PC-3 (cell line): ENCODE measurements around the gene WIPF3.

Experiments used
- EZH2 ChIP-seq: fragments of 300-600 bp; sonication (generic); IDR thresholded peaks from one replicate; pipeline ENCODE4 v1.6.1; 2017; ENCODE audit warnings: antibody characterized with exemption, mild to moderate bottlenecking, low read length; ENCODE audit not compliant: unreplicated experiment
- EZH2phosphoT487 ChIP-seq: fragments of 300-600 bp; sonication (generic); IDR thresholded peaks from 2 replicates; pipeline ENCODE4 v1.6.1; 2018; ENCODE audit warnings: mild to moderate bottlenecking, antibody characterized with exemption, low read length, borderline replicate concordance
- TF ChIP-seq, protein P1 (sequence below): fragments of 300-600 bp; sonication (generic); conservative IDR thresholded peaks from 2 replicates; pipeline ENCODE4 v1.5.1; 2017; ENCODE audit warnings: antibody characterized with exemption, low read depth, mild to moderate bottlenecking, low read length

DNA sequence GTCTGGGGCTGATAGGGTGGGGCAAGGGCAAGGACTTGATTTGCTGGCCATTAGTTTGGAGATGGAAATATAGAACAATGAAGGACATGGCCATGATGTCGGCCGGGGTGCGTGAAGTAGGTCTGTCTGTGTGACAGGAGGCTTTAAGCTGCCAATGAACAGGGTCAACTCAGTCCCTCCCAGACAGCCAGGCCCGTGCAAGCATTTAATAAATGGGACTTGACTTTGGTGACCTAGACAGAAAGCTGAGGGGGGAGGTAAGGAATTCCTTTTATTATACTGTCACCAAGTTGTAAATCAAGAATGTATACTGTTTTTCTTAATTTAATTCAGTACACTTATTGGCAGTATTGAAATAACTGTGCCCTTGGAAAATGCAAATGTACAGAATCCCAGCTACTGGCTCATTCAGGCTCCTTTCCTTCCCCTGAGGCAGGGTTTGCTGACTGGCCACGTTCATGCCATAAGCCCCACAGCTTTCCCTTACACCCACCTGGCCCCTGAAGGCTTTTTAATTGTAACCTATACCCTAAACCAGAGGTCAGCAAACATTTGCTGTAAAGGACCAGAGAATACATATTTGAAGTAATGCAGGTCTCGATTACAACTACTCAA lies 87.2 kb downstream of the WIPF3 start:
- TF ChIP-seq, protein P1, sequence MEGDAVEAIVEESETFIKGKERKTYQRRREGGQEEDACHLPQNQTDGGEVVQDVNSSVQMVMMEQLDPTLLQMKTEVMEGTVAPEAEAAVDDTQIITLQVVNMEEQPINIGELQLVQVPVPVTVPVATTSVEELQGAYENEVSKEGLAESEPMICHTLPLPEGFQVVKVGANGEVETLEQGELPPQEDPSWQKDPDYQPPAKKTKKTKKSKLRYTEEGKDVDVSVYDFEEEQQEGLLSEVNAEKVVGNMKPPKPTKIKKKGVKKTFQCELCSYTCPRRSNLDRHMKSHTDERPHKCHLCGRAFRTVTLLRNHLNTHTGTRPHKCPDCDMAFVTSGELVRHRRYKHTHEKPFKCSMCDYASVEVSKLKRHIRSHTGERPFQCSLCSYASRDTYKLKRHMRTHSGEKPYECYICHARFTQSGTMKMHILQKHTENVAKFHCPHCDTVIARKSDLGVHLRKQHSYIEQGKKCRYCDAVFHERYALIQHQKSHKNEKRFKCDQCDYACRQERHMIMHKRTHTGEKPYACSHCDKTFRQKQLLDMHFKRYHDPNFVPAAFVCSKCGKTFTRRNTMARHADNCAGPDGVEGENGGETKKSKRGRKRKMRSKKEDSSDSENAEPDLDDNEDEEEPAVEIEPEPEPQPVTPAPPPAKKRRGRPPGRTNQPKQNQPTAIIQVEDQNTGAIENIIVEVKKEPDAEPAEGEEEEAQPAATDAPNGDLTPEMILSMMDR = no peak
- TF ChIP-seq EZH2 (no peak), EZH2phosphoT487 (no peak)
